DMS79 treated with DMSO at 0.1 percent for 48 hours (cell line): ENCODE data around the gene SPOP.

ENCODE experiments used
- DNase-seq: peaks from one replicate; lab custom pipeline; 2025; lab: John Stamatoyannopoulos, UW

The SPOP gene

GRCh38 chr17:49585422-49586027 is 92.4 kb downstream of the SPOP start:
- DNase-seq, result no peak

GRCh38 chr17:49583889-49584288 is 94.0 kb downstream of the SPOP start:
- DNase-seq, result no peak

- DNase-seq, result no peak
These were observed 94.7 kb downstream of the SPOP start for GRCh38 chr17:49583226-49583625.

GRCh38 chr17:49582789-49583188 is 95.1 kb downstream of the SPOP start:
- no peak for DNase-seq

GRCh38 chr17:49582055-49582722 is 95.7 kb downstream of the SPOP start:
- DNase-seq, result no peak

- no peak for DNase-seq
These were observed 96.3 kb downstream of the SPOP start for GRCh38 chr17:49581648-49581998.

- DNase-seq, result no peak
These were observed 96.8 kb downstream of the SPOP start for GRCh38 chr17:49580981-49581647.

GRCh38 chr17:49580055-49580721 is 97.7 kb downstream of the SPOP start:
- no peak for DNase-seq

GRCh38 chr17:49579522-49579921 is 98.4 kb downstream of the SPOP start:
- DNase-seq, result no peak

GRCh38 chr17:49578952-49579500 is 98.9 kb downstream of the SPOP start:
- DNase-seq, result no peak

GRCh38 chr17:49578414-49578813 is 99.5 kb downstream of the SPOP start:
- DNase-seq, result no peak

GRCh38 chr17:49577963-49578362 is 99.9 kb downstream of the SPOP start:
- DNase-seq, result no peak

- DNase-seq, result no peak
These were observed 100.3 kb downstream of the SPOP start for GRCh38 chr17:49577650-49577934.

- peak; percentile 15 for DNase-seq
These were observed 100.8 kb downstream of the SPOP start for GRCh38 chr17:49576917-49577649.

- DNase-seq, result no peak
These were observed 101.6 kb downstream of the SPOP start for GRCh38 chr17:49576088-49576916.

GRCh38 chr17:49575679-49576087 is 102.2 kb downstream of the SPOP start, which contains the start of gene NXPH3:
Gene NXPH3, plus strand, starts transcription at chr17:49575871. Its CDS starts 349 bp downstream, at chr17:49576220.
- no peak for DNase-seq

- no peak for DNase-seq
These were observed 102.8 kb downstream of the SPOP start for GRCh38 chr17:49574945-49575678.

GRCh38 chr17:49574323-49574781 is 103.5 kb downstream of the SPOP start:
- DNase-seq, result no peak

- DNase-seq, result no peak
These were observed 104.2 kb downstream of the SPOP start for GRCh38 chr17:49573510-49574322.
